Measurements from ENCODE around the gene BEX5.
"Not testable (repeated sequence)": the region's sequence is repeated elsewhere in the genome, so short reads cannot be mapped to it uniquely, and the experiment has no call there.

Gene BEX5

DNA sequence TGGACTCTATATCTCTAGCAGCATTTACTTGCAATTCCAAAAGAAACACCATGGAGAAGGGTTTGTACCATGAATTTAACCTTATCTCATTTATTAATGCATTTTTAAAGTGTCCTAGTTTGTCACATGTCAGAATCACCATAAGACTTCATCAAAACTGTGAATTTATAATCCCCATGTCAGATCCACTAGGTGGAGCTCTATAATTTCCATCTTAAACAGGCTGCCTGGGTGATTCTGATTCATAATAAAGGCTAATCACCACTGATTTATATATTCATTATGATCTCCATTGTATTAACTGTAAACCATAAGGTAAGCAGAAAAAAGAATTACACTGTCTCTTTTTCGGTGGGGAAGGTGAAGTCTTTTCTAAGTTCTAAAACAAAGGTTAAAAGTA, 26.3 kb downstream of the BEX5 start:
- DNase-seq (ENCODE audit: low spot score): peak; percentile 32
- in situ Hi-C loops (cut with MboI; ENCODE audit: low pct_unique_long_range_greater_than_20kb, low sequenced_read_pairs, unreplicated experiment): no loop called here
- TF ChIP-seq CTCF (IDR thresholded peaks at IDR 0.05; ENCODE audit: extremely low read depth, insufficient read depth, missing control alignments): peak; percentile 39

DNA sequence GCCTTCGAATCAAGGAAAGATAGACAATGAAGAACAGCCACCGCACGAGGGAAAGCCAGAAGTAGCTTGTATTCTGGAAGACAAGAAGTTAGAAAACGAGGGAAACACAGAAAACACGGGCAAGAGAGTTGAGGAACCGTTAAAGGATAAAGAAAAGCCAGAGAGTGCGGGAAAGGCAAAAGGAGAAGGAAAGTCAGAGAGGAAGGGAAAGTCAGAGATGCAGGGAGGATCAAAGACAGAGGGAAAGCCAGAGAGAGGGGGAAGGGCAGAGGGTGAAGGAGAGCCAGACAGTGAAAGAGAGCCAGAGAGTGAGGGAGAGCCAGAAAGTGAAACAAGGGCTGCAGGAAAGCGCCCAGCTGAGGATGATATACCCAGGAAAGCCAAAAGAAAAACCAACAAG, 28.9 kb downstream of the BEX5 start:
- in situ Hi-C loops (cut with MboI; ENCODE audit: low pct_unique_long_range_greater_than_20kb, low sequenced_read_pairs, unreplicated experiment): no loop called here
- no peak for DNase-seq (ENCODE audit: low spot score)
- no peak for TF ChIP-seq CTCF (IDR thresholded peaks at IDR 0.05; ENCODE audit: extremely low read depth, insufficient read depth, missing control alignments)

DNA sequence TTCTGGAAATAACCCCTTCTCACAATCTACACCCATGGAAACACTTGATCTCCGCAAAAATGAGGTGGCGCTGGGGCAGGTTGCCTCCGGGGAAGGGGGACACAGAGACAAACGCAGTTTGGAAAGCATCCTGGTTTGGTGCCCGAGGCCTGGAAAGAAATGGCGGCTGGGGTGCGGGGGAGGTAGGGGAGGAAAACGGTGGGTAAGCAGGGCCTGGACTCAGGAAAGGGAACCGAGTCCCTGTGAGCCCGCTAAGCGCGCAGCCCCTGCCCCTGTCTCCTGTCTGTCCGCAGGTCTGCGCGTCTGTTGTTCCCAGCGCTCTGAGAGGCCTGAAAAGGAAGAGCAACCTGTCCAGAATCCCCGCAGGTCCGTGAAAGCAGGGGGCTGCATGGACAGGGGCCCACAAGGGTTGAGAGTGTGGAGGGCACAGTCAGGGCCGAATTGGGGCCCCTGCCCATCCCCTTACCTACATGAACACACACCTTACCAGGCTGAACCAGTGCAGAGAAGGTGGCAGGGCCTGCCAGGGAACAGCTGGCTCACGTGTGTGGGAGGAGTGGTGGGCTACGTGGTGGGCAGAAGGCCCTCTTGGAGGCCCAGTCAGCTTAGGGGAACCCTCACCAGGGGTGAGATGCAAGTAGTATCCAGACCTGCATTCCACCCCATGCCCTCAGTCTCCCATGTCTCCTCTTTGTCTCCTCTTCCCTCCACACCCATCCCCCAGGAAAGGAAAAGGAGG, 29.5 kb downstream of the BEX5 start:
- in situ Hi-C loops (cut with MboI; ENCODE audit: low pct_unique_long_range_greater_than_20kb, low sequenced_read_pairs, unreplicated experiment); DNase-seq (ENCODE audit: low spot score): not testable (repeated sequence)

- DNase-seq (ENCODE audit: low spot score); in situ Hi-C loops (cut with MboI; ENCODE audit: low pct_unique_long_range_greater_than_20kb, low sequenced_read_pairs, unreplicated experiment): not testable (repeated sequence)
Observed at GRCh38 chrX:102125436-102125835, 30.3 kb downstream of the BEX5 start, which contains the start of gene TCEAL2. TSS of gene TCEAL2 (plus strand) at chrX:102125679. CDS start at chrX:102126831, 1,152 bp downstream.

- DNase-seq (ENCODE audit: low spot score); in situ Hi-C loops (cut with MboI; ENCODE audit: low pct_unique_long_range_greater_than_20kb, low sequenced_read_pairs, unreplicated experiment): not testable (repeated sequence)
Observed at GRCh38 chrX:102125014-102125413, 30.8 kb downstream of the BEX5 start.

GRCh38 chrX:102115748-102116147, 40.0 kb downstream of the BEX5 start:
- no peak for TF ChIP-seq CTCF (IDR thresholded peaks at IDR 0.05; ENCODE audit: extremely low read depth, insufficient read depth, missing control alignments)
- in situ Hi-C loops (cut with MboI; ENCODE audit: low pct_unique_long_range_greater_than_20kb, low sequenced_read_pairs, unreplicated experiment): no loop called here

GRCh38 chrX:102113367-102113766, 42.4 kb downstream of the BEX5 start:
- in situ Hi-C loops (cut with MboI; ENCODE audit: low pct_unique_long_range_greater_than_20kb, low sequenced_read_pairs, unreplicated experiment): no loop called here
- DNase-seq (ENCODE audit: low spot score): no peak
- no peak for TF ChIP-seq CTCF (IDR thresholded peaks at IDR 0.05; ENCODE audit: extremely low read depth, insufficient read depth, missing control alignments)

More at GRCh38 chrX:102115748-102116147, 40.0 kb downstream of the BEX5 start:
- no peak for DNase-seq (ENCODE audit: low spot score)

Measured in GM13977 (cell line).